Heart right ventricle (tissue), 16 donors: Measurements from ENCODE around the gene CCDC188. TPM values are rescaled to one million over a fixed set of nuclear protein-coding genes. Genes with fewer than 3 reads are reported as not detected.
"Not testable (repeated sequence)": the region's sequence is repeated elsewhere in the genome, so short reads cannot be mapped to it uniquely, and the experiment has no call there.

Source experiments
- ATAC-seq, 8 donors: fragments of 200-7000 bp; cut with Tn5 transposase; one replicate each; pipeline ENCODE4 v1.9.1; 2020; ENCODE audit warnings: mild to moderate bottlenecking in 8 of 8, moderate library complexity in 8 of 8, moderate number of reproducible peaks in 1 of 8
- DNase-seq, 2 donors: peaks; one replicate each; pipeline ENCODE4 v3.0.0-alpha.2; 2020
- H3K27ac ChIP-seq, 10 donors: fragments of 200-600 bp; sonication (generic) in 2 of 10; one replicate each; pipeline versions ENCODE4 v1.5.0 to v1.8.0; 2020 to 2022; ENCODE audit warnings: mild to moderate bottlenecking in 3 of 10
- H3K27me3 ChIP-seq, 7 donors: fragments of 200-600 bp; one replicate each; pipeline ENCODE4 v1.8.0; 2021 to 2022; ENCODE audit warnings: mild to moderate bottlenecking in 2 of 7
- H3K36me3 ChIP-seq, 9 donors: fragments of 200-600 bp; sonication (generic) in 1 of 9; one replicate each; pipeline versions ENCODE4 v1.5.0 to v1.8.0; 2020 to 2022; ENCODE audit warnings: mild to moderate bottlenecking in 2 of 9
- H3K4me1 ChIP-seq, 9 donors: fragments of 200-600 bp; sonication (generic) in 1 of 9; one replicate each; pipeline versions ENCODE4 v1.5.0 to v1.8.0; 2020 to 2022; ENCODE audit warnings: mild to moderate bottlenecking in 4 of 9
- H3K4me3 ChIP-seq, 10 donors: fragments of 200-600 bp; sonication (generic) in 2 of 10; one replicate each; pipeline versions ENCODE4 v1.5.0 to v1.8.0; 2020 to 2022; ENCODE audit warnings: mild to moderate bottlenecking in 7 of 10, moderate library complexity in 2 of 10
- H3K9me3 ChIP-seq, 11 donors: fragments of 200-600 bp in 10 of 11; sonication (generic) in 2 of 11; one replicate each; pipeline versions ENCODE4 v1.5.0 to v1.8.0; 2013 to 2022; ENCODE audit warnings: mild to moderate bottlenecking in 2 of 11, control low read depth in 1 of 11, moderate library complexity in 1 of 11
- CTCF ChIP-seq, 9 donors: fragments of 200-600 bp; sonication (generic) in 2 of 9; IDR thresholded peaks; one replicate each; pipeline versions ENCODE4 v1.5.0 to v1.8.0; 2021 to 2022; ENCODE audit warnings: antibody characterized with exemption in 9 of 9, mild to moderate bottlenecking in 5 of 9, moderate library complexity in 1 of 9
- WGBS, 2 donors: extraction: QIAGEN DNeasy Blood & Tissue Kit; methylation state at CpG; one replicate each; pipeline ENCODE4 v1.1.7; 2013; ENCODE audit warnings: inconsistent platforms in 1 of 2; 5-methylcytosine and 5-hydroxymethylcytosine counted together
- intact Hi-C, 10 donors: fragments of 100-400 bp; cut with DNase I; formaldehyde crosslinking; loops; one replicate each; pipeline versions ENCODE4 v1.11.1 to v1.14.2; 2022
- polyA plus RNA-seq, 2 donors: library from polyadenylated mRNA; stranded (reverse); fragments of 200-250 nt; gene quantifications; one replicate each; pipeline ENCODE4 v1.2.3, GENCODE V29; 2013
- total RNA-seq, 10 donors: library from RNA; stranded (reverse); fragmentation: NEBNext Ultra II Directional in 3 of 10; extraction: Animal tissue kit (Norgen Biotek cat#: 25700) in 3 of 10; gene quantifications; one replicate each; pipeline versions ENCODE4 v1.2.1 to v1.2.4, GENCODE V29; 2021 to 2023
- donor health status: Arrhythmogenic right ventricular cardiomyopathy.
- donor health status: ischemic (EF 13 %, LVEDD 7.1; RV severe dilation, severe dysfunction).
- donor health status: healthy with polysubstance abuse.
- donor health status: DM: no; HTN: yes; CAD: no.
- donor health status: DM: no; HTN: no; CAD: no.
- donor health status: ischemic (EF 25% LVEDD 6.9; RV normal size, moderate dysfunction).
- donor health status: ischemic (EF 25% LVEDD 5.7; RV mildly dilated, moderate dysfunction).
- donor health status: healthy.
- donor health status: DM: yes; HTN: yes; CAD: no.
- donor health status: Ischemic cardiomyopathy.
- donor health status: ischemic (EF 35%, LVEDD 5.7; RV mildly dilated, moderate dysfunction).
- donor health status: nonischemic (EF 11% LVEDD 7.7; RV severe dilation, severe dysfunction).
- donor health status: DM: yes; HTN: yes; CAD: no.
- donor health status: PGD.
- donor health status: ischemic (EF 29% LVEDD 5.4; RV normal size, mild dysfunction).
- donor health status: nonischemic (EF 23%, LVEDD 6.1; RV moderate dilation, normal function).

CCDC188 gene
- total and polyA plus RNA-seq, 12 donors: 0.15 to 2.3 (median 0.51) TPM; not detected in 3

DNA sequence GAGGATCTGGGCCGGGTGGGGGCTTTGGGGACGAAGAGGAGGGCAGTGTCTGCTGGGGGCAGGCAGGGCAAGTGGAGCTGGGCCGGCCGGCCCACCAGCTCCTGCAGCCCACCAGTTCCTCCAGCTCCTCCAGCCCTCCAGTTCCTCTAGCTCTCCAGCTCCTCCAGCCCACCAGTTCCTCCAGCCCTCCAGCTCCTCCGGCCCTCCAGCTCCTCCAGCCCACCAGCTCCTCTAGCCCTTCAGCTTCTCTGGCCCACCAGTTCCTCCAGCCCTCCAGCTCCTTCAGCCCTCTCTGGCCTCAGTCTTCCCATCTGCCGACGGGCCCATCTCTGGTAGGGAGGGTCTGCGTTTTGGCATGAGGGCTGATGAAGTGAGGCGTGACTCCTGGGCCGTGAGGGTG is 9.2 kb upstream of the CCDC188 start:
- WGBS, 2 donors: 76 to 87% methylated on average over 10 of the region's 10 CpGs
- H3K27me3 ChIP-seq: peaks cover 0 to 7% (median 0%) of the 10 kb centered on the region in 7 donors
- DNase-seq (no peak), ATAC-seq (no peak)
- H3K27ac ChIP-seq: no peak overlapping the region
- H3K4me3 ChIP-seq: no peak overlapping the region
- no peaks in the 10 kb centered on the region for H3K36me3 ChIP-seq
- peaks cover 0 to 7% (median 4%) of the 10 kb centered on the region in 9 donors for H3K4me1 ChIP-seq
- no peak for TF ChIP-seq CTCF (IDR thresholded peaks at IDR 0.05)
- H3K9me3 ChIP-seq: no peaks in the 10 kb centered on the region
- intact Hi-C loops: no loop called here

DNA sequence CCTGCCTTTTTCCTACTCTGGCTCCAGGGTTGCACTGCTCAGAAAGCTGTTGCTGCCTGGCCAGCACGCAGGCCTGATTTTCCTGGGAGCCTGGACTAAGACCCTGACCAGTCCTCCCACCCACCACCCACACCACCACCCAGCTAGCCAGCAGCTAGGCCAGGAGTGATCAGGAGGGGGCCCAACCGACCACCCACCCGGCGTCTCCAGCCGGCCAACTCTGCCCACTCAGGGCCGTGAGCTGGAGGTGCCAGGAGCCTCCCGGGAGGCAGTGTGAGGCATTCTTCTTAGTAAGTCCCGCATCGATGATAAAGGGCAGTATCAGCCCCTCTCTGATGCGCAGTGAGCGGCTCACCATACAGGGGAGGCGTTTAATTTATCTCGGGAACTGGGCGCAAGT is 8.7 kb upstream of the CCDC188 start:
- 70 to 72% methylated on average over 7 to 11 of the region's 14 CpGs for WGBS, 2 donors
- intact Hi-C loops: loop anchor here in 7 of 10 donors (2.0 to 10.0 kb wide), 5 partner anchors 45 to 128 kb away; partner anchors contain the start of gene RTN4R (in 5 of the 7)
- not testable (repeated sequence) for H3K27me3 ChIP-seq

GRCh38 chr22:20159076-20159475 is 8.2 kb upstream of the CCDC188 start:
- no peak for TF ChIP-seq CTCF (IDR thresholded peaks at IDR 0.05)
- Histone ChIP-seq H3K4me1 (peaks cover 0 to 7% (median 4%) of the 10 kb centered on the region in 9 donors), H3K4me3 (no peak overlapping the region), H3K36me3 (no peaks in the 10 kb centered on the region), H3K27ac (no peak overlapping the region), H3K27me3 (peaks cover 0 to 7% (median 0%) of the 10 kb centered on the region in 7 donors), H3K9me3 (no peaks in the 10 kb centered on the region)
- DNase-seq: no peak
- 51 to 58% methylated on average over 9 of the region's 9 CpGs for WGBS, 2 donors
- no peak for ATAC-seq
- intact Hi-C loops: loop anchor here in 7 of 10 donors (2.0 to 10.0 kb wide), 5 partner anchors 46 to 128 kb away; partner anchors contain the start of gene RTN4R (in 5 of the 7)

More for the DNA sequence above, 8.7 kb upstream of the CCDC188 start:
- not testable (repeated sequence) for H3K27ac ChIP-seq, H3K9me3 ChIP-seq, H3K4me1 ChIP-seq, H3K4me3 ChIP-seq, ATAC-seq, DNase-seq, H3K36me3 ChIP-seq

- ATAC-seq (no peak), DNase-seq (no peak)
- 74 to 81% methylated on average over 14 to 15 of the region's 15 CpGs for WGBS, 2 donors
- Histone ChIP-seq H3K36me3 (no peaks in the 10 kb centered on the region), H3K9me3 (no peaks in the 10 kb centered on the region), H3K27me3 (peaks cover 0 to 7% (median 0%) of the 10 kb centered on the region in 7 donors), H3K27ac (no peak overlapping the region), H3K4me3 (no peak overlapping the region), H3K4me1 (peaks cover 0 to 7% (median 4%) of the 10 kb centered on the region in 9 donors)
- TF ChIP-seq CTCF (IDR thresholded peaks at IDR 0.05): no peak
- intact Hi-C loops: loop anchor here in 7 of 10 donors (2.0 to 10.0 kb wide), 5 partner anchors 46 to 129 kb away; partner anchors contain the start of gene RTN4R (in 5 of the 7)
Measured at GRCh38 chr22:20158391-20159036, 7.7 kb upstream of the CCDC188 start.
